Measurements from ENCODE around the gene HYAL3.

HYAL3 gene

DNA sequence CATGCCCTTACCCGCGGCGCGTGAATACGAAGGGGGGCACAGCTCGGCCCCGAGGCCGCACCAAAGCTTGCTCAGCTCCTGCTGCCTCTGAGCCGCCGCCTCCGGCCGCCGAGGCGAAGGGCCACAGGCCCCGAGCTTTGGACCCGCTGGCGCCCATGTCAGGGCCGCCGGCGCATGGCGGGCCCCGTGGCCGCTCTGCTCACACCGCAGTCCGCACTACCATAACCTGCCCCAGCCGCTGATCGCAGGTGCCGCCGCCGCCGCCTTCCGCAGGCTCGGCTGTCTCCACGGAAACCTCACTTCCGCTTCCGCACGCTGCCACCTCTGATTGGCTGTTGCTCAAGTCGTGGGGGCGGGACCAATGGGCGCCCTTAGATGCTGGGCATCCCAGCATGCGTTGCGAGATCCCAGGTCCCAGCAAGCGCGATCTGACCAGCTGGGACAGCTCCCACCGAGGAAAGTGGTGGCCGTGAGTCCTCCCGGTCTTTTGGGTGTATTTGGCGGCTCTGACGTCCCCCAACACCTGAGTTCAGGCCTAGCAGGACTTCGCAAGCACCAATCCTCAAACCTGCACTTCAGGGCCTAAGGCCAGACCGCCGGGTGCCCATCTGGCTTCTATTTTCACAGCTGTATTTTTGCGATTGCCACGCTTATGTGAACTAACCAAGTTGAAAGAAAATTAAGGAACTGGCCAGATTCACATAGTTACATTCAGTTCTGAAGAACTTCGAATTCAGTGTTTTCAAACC lies 28.9 kb upstream of the HYAL3 start, which contains the start of gene TUSC2:
TSS of gene TUSC2 (minus strand) at position 281 of the 749 bp plus-strand sequence. CDS start at position 157, 124 bp downstream.
- DNase-seq = peak; percentile 92

DNA sequence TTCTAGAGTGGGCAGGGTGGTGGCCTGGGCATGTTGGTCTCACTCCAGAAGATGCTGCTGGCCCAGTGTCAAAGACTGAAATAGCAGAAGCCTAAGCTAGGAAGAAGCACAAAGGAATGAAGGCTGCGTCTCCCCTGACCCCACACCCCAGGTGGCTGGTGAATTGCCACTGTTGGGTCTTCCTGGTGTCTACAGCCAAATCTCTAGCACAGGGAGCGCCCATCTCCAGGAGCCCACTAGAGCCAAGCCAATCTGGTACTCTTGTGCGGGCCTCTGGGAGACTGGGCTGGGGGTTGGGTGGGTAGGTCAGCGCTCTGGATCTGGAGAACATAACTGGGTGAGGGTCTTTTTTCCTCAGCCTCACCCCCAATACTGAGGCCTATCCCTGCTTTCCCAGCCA lies 27.9 kb upstream of the HYAL3 start:
- DNase-seq = no peak

- no peak for DNase-seq
Measured at GRCh38 chr3:50326182-50326541, 27.0 kb upstream of the HYAL3 start.

DNA sequence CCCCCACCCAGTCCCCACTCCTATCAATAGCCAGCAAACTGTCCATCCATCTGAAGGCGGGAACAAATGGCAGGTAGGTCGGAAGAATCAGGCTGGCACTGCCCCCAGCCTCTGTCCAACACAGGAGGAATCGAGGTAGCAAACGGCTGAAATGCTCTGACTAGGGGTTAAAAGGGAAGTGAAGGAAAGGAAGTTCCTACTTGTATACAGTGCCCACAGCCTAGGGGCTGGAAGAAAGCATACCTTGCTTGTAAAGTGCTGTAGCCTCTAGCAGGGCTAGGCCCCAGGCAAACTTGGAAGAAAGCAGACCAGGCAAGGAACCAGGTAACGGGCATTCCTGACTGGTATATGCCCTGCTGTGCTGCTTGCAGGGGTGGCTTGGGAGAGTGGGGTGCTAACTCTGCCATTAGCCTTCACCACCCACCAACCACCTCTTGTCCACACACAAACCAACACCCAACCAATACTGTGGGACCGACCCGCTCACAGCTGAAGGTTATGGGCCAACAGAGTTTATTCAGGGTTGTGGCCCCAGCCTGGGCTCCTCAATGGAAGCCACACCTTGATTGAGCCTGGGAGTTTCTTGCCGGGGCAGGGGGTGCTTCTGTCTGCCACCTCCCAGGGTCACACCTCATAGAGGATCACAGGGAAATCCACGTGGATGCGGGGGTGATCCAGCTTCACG lies 26.4 kb upstream of the HYAL3 start:
- no peak for DNase-seq

DNA sequence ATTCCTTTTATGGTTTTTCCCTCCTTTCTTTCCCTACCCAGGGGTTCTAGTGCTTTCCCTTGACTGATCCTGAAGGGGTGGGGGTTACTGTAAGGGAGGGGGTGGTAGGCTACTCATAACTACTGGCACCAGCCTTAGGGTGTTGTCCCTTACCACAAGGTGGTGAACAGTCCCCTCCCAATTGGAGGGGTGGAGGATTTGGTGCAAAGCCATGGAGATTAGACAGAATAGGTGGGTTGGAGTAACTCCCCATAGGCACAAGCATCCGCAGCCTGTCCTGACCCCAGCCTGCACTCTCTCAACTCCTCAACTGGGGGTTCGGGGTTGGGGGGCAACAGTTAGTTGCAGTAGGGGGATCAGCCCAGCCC lies 25.9 kb upstream of the HYAL3 start:
- DNase-seq = no peak

DNA sequence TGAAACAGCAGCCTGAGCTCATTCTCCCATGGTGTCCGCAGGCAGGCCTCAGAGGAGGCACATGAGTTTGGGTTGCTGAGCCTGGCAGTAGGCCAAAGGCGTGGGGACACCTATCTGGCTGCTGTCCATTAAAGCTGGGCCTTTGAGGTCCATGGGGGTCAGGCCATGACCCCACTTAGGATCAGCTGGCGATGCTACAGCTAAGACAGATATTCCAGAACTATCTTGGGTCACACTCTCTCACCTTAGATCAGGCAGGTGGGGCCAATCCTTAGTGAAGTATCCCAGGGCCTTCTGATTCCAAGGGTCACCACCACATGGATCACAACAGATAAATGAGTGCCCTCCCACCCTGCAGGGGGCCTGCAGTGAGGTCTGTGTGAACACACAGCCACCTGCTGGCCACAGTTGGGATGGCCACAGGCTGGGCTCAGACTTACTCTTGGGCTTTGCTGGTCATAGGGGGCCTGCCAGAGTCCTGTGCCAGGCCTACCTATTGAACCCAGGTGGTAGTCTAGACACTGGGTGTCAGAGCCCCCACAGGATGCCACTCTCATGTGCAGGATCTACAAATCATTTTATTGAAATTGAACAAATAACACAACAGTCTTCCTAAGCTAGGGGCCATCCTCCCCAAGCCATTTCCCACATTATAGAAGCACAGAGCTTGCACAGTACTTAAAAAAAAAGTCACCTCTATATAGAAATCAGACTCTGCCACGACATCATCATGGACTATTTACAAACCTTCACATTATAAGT lies 25.3 kb upstream of the HYAL3 start:
- peak; percentile 40 for DNase-seq

DNA sequence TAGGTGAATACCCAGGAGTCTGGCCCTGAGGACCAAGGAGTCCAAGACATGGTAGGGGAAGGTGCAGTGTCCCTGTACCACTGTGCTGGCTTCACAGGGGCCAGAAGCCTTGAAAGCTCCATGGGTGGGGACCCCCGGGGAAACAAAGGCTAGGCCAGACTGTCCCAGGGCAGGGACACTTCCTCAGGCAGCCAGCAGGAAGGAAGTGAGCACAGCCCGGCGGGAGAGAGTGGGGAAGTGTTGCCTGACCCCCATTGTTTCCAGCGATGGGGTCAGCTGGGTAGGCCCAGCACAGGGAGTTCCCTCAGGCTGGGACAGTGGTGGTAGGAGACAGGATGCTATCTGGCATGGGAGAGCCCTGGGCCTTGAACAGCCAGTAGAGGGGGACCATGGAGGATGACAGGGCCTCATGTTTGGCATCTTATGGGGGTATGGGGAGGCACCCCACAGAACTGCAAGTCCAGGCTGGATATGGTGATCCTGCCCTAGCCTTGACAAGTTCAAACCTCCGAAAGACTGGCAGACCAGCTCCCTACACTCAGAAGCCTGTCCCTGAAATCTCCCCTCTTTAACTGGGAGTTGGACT lies 24.5 kb upstream of the HYAL3 start:
- no peak for DNase-seq

DNA sequence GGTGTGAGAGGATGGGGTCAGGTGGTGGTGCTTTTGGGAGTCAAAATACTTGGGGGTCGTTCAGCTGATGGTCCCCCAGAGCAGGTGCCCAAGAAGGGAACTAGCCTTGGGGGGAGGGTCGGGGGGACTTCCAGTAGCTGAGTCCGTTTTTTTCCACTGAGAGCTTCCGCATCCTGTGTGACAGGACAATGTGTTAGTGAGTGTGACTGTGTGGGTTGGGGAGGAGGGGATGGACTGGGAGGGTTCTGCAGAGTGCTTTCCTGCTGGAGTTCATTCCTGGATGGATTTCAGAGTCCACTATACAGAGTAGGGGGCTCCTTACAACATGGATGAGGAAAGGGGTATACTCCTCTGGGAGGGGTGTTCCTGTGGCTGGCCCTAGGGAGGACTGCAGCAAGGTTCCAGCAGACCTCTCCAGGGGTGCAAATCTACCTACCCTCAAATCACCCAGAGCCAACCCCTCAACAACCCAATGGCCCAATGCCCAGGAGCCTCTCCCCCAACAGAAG lies 23.9 kb upstream of the HYAL3 start:
- DNase-seq = no peak

- DNase-seq = no peak
Measured at GRCh38 chr3:50322386-50323091, 23.3 kb upstream of the HYAL3 start, which contains the start of gene HYAL2. HYAL2 (minus strand) TSS chr3:50322745; CDS start chr3:50320489, 2,256 bp downstream.

- no peak for DNase-seq
Measured at GRCh38 chr3:50322115-50322385, 22.8 kb upstream of the HYAL3 start.

DNA sequence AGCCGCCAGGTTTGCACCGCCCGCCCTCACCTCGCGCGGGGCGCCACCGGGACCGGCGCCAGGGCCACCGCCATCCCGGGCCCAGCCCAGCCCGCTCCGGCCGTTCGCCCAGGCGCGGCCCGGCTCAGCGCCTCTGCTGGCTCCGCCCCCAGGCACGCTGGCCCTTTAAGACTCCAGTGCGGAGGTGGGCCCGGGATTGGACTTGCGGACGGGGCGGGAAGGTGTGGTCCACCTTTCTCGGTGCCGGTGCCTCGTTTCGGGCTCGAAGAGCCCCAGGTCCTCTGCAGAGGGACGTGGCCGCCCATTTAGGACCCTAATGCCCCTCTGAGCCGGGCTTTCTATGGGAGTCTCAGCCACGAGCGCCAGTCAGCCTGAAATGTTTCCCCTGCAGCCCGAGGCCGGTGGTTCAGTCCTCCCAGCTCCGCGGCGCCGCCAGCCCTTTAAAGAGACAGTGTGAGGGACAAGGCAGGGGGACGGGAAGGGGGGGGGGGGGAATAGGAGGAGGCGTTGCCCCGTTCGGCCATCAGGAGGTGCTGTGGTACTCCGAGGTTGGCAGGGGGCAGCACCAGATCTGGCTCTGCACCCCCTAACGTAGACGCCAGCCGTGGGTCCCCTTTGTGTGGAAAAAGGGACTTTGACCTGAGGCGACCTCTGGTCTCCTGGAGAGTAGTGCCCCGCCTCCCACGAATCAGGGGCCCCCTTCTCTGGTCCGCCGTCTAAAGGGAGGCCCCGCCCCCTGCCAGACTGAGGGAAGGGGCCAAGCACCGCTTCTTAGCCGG lies 22.3 kb upstream of the HYAL3 start:
- DNase-seq = peak; percentile 74

DNA sequence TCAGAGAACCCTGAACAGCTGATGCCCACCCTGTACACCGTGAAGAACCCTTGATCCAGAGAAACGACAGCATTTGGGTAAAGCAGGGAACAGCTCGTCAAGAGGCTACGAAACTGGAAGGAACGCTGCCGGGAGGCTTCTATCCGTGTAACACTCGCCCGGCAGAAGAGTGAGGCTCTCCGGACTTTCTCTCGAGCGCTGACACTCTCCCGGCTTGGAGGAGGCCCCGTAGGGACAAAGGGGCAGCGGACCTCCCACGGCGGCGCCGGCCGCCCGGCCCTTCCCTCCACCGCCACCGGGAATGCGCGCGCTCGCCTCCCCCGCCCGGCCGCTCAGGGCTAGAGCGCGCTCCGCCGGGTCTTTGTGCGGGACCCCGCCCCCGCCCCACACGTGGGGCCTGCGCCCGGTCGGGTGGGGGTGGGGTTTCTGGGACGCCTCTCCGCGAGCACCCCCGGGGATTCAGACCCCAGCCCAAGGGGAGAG lies 21.7 kb upstream of the HYAL3 start:
- peak; percentile 55 for DNase-seq

DNA sequence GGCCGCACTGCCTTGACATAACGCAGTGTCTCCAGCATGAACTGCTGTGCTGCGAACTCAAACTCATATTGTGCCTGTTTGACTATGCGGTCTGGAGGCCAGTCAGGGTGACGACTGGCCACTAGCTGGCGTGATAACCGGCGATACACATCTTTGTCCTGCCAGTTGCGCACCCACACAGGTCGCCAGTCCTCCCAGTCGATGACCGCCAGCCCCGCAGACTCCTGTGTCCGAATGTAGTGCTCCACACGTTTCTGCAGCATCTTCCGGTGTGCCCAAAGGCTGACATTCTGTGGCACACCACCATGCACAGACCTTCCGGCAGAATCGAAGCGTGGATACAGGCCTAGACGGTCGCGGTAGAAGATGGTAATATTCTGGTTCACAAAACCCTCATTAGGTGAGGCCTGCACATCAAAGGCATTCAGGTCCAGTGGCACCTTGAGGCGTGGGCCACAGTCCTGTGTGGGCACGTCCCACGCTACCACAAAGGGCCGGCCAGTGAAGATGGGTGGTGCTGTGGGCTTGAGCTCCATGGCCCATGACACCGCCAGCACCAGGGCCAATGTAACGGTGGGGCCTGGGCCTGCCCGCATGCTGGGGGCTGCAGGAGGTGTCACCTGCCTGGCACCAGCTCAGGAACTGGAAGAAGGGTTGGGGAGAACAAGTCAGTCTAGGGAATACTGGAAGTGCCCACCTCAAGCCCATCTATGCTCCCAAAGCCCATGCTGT lies 20.9 kb upstream of the HYAL3 start:
- no peak for DNase-seq

DNA sequence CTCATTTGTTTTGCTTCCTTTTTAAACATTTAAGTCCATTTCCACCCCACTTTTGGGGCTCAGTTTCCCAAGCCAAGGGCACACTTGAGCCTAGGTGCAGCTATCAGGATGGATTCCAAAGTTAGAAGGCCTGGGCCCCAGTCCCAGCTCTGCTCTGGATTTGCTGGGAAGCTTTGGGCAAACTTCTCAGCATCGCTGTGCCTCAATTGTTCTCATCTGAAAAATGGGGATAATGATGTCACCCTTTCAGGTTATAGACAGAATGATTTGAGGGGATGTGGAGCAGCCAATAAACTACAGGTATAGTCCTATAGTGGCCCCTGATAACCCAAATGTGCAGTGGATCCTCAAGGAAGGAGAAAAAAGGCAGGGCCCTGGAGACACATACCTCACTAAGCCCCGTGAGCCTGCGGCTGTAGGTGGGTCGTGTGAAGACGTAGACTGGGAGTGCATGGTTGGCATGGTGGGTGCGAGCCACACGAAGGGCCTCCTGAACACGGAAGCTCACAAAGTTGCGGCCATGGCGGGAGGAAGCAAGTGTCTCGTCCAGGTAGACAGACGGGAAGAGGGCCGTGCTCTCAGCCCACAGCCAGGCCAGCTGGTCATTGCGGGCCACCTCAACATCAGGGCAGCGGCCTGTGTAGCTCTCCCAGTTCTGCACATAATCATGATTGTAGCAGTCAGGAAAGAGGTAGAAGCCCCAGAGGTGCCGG lies 20.1 kb upstream of the HYAL3 start:
- no peak for DNase-seq

- no peak for DNase-seq
Measured at GRCh38 chr3:50318615-50319014, 19.4 kb upstream of the HYAL3 start.

- DNase-seq = no peak
Measured at GRCh38 chr3:50318163-50318562, 19.0 kb upstream of the HYAL3 start.

- no peak for DNase-seq
Measured at GRCh38 chr3:50317300-50317699, 18.1 kb upstream of the HYAL3 start.

GRCh38 chr3:50316657-50317242 lies 17.5 kb upstream of the HYAL3 start:
- peak; percentile 14 for DNase-seq

- DNase-seq = no peak
Measured at GRCh38 chr3:50314816-50315215, 15.6 kb upstream of the HYAL3 start.

DNA sequence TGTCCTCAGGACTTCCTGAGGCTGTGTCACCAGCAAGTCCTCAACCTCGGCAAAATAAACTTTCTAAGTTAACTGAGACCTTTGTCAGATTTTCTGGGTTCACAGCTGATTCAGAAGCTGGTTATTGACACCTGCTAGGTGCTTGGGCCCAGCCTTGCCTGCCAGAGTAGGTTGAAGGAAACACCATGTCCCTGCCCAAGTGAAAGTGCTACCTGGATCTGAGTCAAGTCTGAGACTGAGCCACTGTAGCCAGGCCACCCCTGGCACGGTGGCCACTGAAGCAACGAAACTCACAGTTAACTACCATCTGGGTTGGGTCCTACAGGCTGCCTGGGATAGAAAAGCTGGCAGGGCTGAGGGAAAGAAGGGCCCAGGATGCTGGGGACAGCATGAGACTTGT lies 15.1 kb upstream of the HYAL3 start:
- no peak for DNase-seq

Data from effector CD8-positive, alpha-beta T cell (primary cell).